MCF 10A (cell line): ENCODE measurements around the gene B3GALT2. TPM values are rescaled to one million over a fixed set of nuclear protein-coding genes. Genes with fewer than 3 reads are reported as not detected.

ENCODE experiments used
- BruUV-seq: library from RNA; stranded (reverse); fragments of 400-500 nt; replicated peaks from 2 replicates; lab custom pipeline; 2021; lab: Mats Ljungman, UMichigan
- CTCF ChIA-PET: fragments of 300-600 bp; sonication (Branson Sonifier 250); formaldehyde crosslinking; extraction: SDS; loops from one replicate; lab custom pipeline; 2021; ENCODE audit warnings: antibody characterized with exemption, inconsistent platforms; lab: Yijun Ruan, JAX
- POLR2A ChIA-PET: fragments of 300-600, 350-650 bp; sonication (Branson Sonifier 250); formaldehyde crosslinking; extraction: SDS; loops from one replicate; lab custom pipeline; 2020; ENCODE audit warnings: antibody characterized with exemption, inconsistent platforms; lab: Yijun Ruan, JAX
- DNase-seq: peaks from one replicate; pipeline ENCODE4 v3.0.0-alpha.2; 2018; ENCODE audit not compliant: unreplicated experiment
- H3K27ac Mint-ChIP-seq: one replicate; pipeline ENCODE4 v1.8.0; 2022; ENCODE audit warnings: mild to moderate bottlenecking, low read depth, mixed read lengths; ENCODE audit not compliant: unreplicated experiment
- H3K27me3 Mint-ChIP-seq: one replicate; pipeline ENCODE4 v1.8.0; 2022; ENCODE audit warnings: mixed read lengths; ENCODE audit not compliant: insufficient read depth, unreplicated experiment
- H3K36me3 Mint-ChIP-seq: one replicate; pipeline ENCODE4 v1.8.0; 2022; ENCODE audit warnings: mild to moderate bottlenecking, moderate library complexity, mixed read lengths; ENCODE audit not compliant: insufficient read depth, unreplicated experiment
- H3K4me1 Mint-ChIP-seq: one replicate; pipeline ENCODE4 v1.8.0; 2022; ENCODE audit warnings: mixed read lengths; ENCODE audit not compliant: insufficient read depth, unreplicated experiment
- H3K4me3 Mint-ChIP-seq: one replicate; pipeline ENCODE4 v1.8.0; 2022; ENCODE audit warnings: mild to moderate bottlenecking, moderate library complexity, mixed read lengths; ENCODE audit not compliant: unreplicated experiment
- H3K9me3 Mint-ChIP-seq: one replicate; pipeline ENCODE4 v1.8.0; 2022; ENCODE audit warnings: mixed read lengths; ENCODE audit not compliant: unreplicated experiment
- intact Hi-C: fragments of 100-400 bp; cut with micrococcal nuclease; formaldehyde crosslinking; loops from 2 replicates; pipeline ENCODE4 v1.14.1; 2022
- total RNA-seq: library from RNA; stranded (reverse); gene quantifications from 2 replicates; pipeline ENCODE4 v1.2.3, GENCODE V29; 2022
- TF ChIP-seq, protein P1 (sequence below): fragments of 200-600 bp; IDR thresholded peaks from one replicate; pipeline ENCODE4 v1.8.0; 2022; ENCODE audit warnings: antibody characterized with exemption, mild to moderate bottlenecking; ENCODE audit not compliant: unreplicated experiment

B3GALT2 gene
- total RNA-seq, 1 experiment from 2014 or later = not detected

DNA sequence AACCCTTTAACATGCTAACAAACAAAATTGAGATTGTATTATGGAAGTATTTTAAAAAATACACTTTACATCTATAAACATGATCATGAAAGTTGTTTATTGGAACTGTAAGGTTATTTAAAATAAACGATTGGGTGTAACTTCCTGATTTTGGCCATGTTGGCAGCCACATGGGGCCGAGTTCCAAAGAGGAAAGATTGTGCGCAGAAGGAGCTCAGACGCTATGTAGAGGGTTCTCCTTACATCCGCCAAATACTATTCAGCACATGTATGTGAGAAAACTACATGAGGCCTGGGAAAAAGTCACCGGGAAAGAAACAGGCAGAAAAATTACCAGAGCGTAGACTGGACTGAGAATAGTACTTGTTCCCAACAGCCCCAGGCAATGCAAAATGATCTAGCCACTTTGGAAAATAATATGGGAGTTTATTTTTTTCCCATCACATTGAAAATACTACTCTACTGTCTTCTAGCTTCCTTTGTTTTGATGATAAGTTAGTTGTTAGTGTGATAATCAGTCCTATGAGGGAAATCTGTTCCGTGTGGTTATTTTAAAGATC lies 35.7 kb upstream of the B3GALT2 start:
- Mint-ChIP-seq H3K4me3 (no peak overlapping the region), H3K4me1 (peaks cover 7% of the 10 kb centered on the region), H3K36me3 (peaks cover 31% of the 10 kb centered on the region), H3K27ac (no peak overlapping the region), H3K9me3 (no peaks in the 10 kb centered on the region), H3K27me3 (no peaks in the 10 kb centered on the region)
- ChIA-PET POLR2A (interaction anchor here (0.8 kb wide), 1 partner anchor 10 kb away, joined by 3 read pairs; no protein-coding TSS in a partner anchor), CTCF (interaction anchor here (0.6 kb wide), 1 partner anchor 1164 kb away, joined by 3 read pairs; no protein-coding TSS in a partner anchor)
- intact Hi-C loops = no loop called here
- BruUV-seq = no TSS peak
- TF ChIP-seq, protein P1, sequence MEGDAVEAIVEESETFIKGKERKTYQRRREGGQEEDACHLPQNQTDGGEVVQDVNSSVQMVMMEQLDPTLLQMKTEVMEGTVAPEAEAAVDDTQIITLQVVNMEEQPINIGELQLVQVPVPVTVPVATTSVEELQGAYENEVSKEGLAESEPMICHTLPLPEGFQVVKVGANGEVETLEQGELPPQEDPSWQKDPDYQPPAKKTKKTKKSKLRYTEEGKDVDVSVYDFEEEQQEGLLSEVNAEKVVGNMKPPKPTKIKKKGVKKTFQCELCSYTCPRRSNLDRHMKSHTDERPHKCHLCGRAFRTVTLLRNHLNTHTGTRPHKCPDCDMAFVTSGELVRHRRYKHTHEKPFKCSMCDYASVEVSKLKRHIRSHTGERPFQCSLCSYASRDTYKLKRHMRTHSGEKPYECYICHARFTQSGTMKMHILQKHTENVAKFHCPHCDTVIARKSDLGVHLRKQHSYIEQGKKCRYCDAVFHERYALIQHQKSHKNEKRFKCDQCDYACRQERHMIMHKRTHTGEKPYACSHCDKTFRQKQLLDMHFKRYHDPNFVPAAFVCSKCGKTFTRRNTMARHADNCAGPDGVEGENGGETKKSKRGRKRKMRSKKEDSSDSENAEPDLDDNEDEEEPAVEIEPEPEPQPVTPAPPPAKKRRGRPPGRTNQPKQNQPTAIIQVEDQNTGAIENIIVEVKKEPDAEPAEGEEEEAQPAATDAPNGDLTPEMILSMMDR = no peak
- no peak for DNase-seq

DNA sequence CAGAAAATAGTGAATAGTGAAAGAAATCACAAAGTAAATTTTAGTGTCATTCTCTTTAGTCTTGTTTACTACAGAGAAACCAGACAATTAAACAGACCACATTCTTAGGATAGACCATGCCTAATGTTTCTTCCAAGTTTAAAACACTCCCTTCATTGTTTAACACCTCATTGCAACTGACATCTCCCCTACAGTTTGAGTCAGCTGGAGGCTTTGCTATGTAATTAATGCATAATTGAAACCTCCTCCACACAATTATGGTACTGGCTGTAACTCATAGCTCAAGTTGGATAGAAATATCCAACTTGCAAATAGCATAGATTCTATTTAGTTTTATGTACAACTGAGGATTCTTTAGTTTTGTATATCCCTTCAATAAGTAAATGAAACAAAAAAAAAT lies 35.2 kb upstream of the B3GALT2 start:
- Mint-ChIP-seq H3K4me3 (no peak overlapping the region), H3K9me3 (no peaks in the 10 kb centered on the region), H3K27ac (no peak overlapping the region), H3K36me3 (peaks cover 35% of the 10 kb centered on the region), H3K4me1 (peaks cover 4% of the 10 kb centered on the region), H3K27me3 (no peaks in the 10 kb centered on the region)
- no TSS peak for BruUV-seq
- POLR2A ChIA-PET = no interaction called here
- TF ChIP-seq, protein P1 = no peak
- DNase-seq = no peak
- CTCF ChIA-PET = no interaction called here
- intact Hi-C loops = no loop called here

DNA sequence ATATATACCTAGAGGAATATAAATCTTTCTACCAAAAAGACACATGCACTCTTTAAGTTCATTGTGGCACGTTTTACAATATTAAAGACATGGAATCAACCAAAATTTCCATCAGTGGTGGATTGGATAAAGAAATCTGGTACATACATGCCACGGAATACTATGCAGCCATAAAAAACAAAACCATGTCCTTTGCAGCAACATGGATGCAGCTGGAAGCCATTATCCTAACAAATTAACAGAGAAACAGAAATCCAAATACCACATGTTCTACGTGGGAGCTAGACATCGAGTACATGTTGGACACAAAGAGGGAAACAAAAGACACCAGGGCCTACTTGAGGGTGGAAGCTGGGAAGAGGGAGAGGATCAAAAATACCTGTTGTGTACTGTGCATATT lies 33.0 kb upstream of the B3GALT2 start:
- peak overlapping the region; percentile 28 for H3K27ac Mint-ChIP-seq

DNA sequence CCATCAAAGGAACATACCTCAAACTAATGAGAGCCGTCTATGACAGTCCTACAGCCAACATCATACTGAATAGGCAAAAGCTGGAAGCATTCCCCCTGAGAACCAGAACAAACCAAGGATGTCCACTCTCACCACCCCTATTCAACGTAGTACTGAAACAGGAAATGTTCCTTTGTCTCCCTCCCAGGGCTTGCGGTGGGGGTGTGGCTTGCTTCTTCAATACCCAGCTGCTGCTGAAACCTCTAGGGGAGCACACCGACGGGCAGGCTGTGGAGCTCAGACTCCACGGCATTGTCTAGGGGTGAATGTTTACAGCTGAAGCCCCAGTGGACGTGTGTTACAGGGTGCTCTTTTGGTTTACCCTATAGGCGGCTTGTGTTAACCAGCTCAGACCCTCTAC lies 30.5 kb upstream of the B3GALT2 start:
- ChIA-PET POLR2A (no interaction called here), CTCF (interaction anchor here (0.5 to 0.6 kb wide), 2 partner anchors 489 to 807 kb away, joined by 3 to 5 read pairs; no protein-coding TSS in a partner anchor)
- intact Hi-C loops = no loop called here
- no peaks in the 10 kb centered on the region for H3K4me1 Mint-ChIP-seq
- DNase-seq = no peak
- H3K27me3 Mint-ChIP-seq = no peaks in the 10 kb centered on the region
- no peak overlapping the region for H3K27ac Mint-ChIP-seq
- TF ChIP-seq, protein P1 = no peak
- H3K36me3 Mint-ChIP-seq = peaks cover 77% of the 10 kb centered on the region
- H3K4me3 Mint-ChIP-seq = no peak overlapping the region
- no peaks in the 10 kb centered on the region for H3K9me3 Mint-ChIP-seq
- BruUV-seq = no TSS peak

More for the DNA sequence above, 33.0 kb upstream of the B3GALT2 start:
- no peak for DNase-seq
- ChIA-PET POLR2A (interaction anchor here (0.7 to 1.1 kb wide), 3 partner anchors 9 to 59 kb away, joined by 3 to 4 read pairs (median 3); no protein-coding TSS in a partner anchor), CTCF (no interaction called here)
- no TSS peak for BruUV-seq
- H3K27me3 Mint-ChIP-seq = no peaks in the 10 kb centered on the region
- H3K4me3 Mint-ChIP-seq = no peak overlapping the region
- TF ChIP-seq, protein P1 = no peak
- peaks cover 55% of the 10 kb centered on the region for H3K36me3 Mint-ChIP-seq
- intact Hi-C loops = no loop called here
- no peaks in the 10 kb centered on the region for H3K4me1 Mint-ChIP-seq
- H3K9me3 Mint-ChIP-seq = no peaks in the 10 kb centered on the region
